NCI-H2081 (cell line): ENCODE results near the gene CHURC1.

ENCODE experiments used
- DNase-seq, 2 experiments: peaks; one replicate each; lab custom pipeline; 2025; lab: John Stamatoyannopoulos, UW

Gene CHURC1

GRCh38 chr14:64938972-64939816 lies 24.9 kb downstream of the CHURC1 start:
- DNase-seq = peak; percentile 80 to 95

GRCh38 chr14:64939817-64940190 lies 25.5 kb downstream of the CHURC1 start:
- DNase-seq = no peak

GRCh38 chr14:64940336-64940910 lies 26.2 kb downstream of the CHURC1 start:
- DNase-seq = peak in 1 of 2 experiments; percentile 7

- DNase-seq = peak; percentile 91 to 97
These were observed 28.4 kb downstream of the CHURC1 start, which contains the start of gene GPX2 for GRCh38 chr14:64942531-64943111. Gene GPX2, minus strand, starts transcription at chr14:64942745. Its CDS starts 19 bp downstream, at chr14:64942726.

GRCh38 chr14:64943556-64943955 lies 29.3 kb downstream of the CHURC1 start:
- no peak for DNase-seq

GRCh38 chr14:64944041-64944440 lies 29.8 kb downstream of the CHURC1 start:
- no peak for DNase-seq

- no peak for DNase-seq
These were observed 30.6 kb downstream of the CHURC1 start for GRCh38 chr14:64944861-64945260.

GRCh38 chr14:64945431-64946178 lies 31.4 kb downstream of the CHURC1 start:
- DNase-seq = no peak

GRCh38 chr14:64946310-64947045 lies 32.2 kb downstream of the CHURC1 start:
- DNase-seq = no peak

GRCh38 chr14:64947710-64948611 lies 33.7 kb downstream of the CHURC1 start:
- DNase-seq = no peak

GRCh38 chr14:64948612-64949210 lies 34.5 kb downstream of the CHURC1 start:
- no peak for DNase-seq

- no peak for DNase-seq
These were observed 36.6 kb downstream of the CHURC1 start for GRCh38 chr14:64950889-64951288.

- DNase-seq = no peak
These were observed 37.0 kb downstream of the CHURC1 start for GRCh38 chr14:64951291-64951690.

GRCh38 chr14:64951724-64952123 lies 37.5 kb downstream of the CHURC1 start:
- DNase-seq = no peak

GRCh38 chr14:64952598-64953309 lies 38.5 kb downstream of the CHURC1 start:
- DNase-seq = no peak

GRCh38 chr14:64953310-64953654 lies 39.0 kb downstream of the CHURC1 start:
- no peak for DNase-seq

GRCh38 chr14:64953661-64954060 lies 39.4 kb downstream of the CHURC1 start:
- DNase-seq = no peak

- DNase-seq = no peak
These were observed 40.4 kb downstream of the CHURC1 start for GRCh38 chr14:64954491-64955240.

GRCh38 chr14:64955297-64955696 lies 41.0 kb downstream of the CHURC1 start:
- no peak for DNase-seq
